Measurements from ENCODE around the gene IL1RAP.

Gene IL1RAP

GRCh38 chr3:190615060-190615384 is 101.1 kb downstream of the IL1RAP start:
- Histone ChIP-seq H3K9me3 (no peaks in the 10 kb centered on the region), H3K27me3 (no peaks in the 10 kb centered on the region), H3K4me3 (ENCODE audit: low read depth in 1 of 2, low read length in 1 of 2) (peak overlapping the region in 1 of 2 experiments; percentile 28), H3K4me1 (ENCODE audit: control insufficient read depth in 1 of 2, insufficient read depth in 1 of 2, low read depth in 1 of 2, low read length in 1 of 2) (peaks cover 71 to 73% of the 10 kb centered on the region in 2 experiments), H3K36me3 (no peaks in the 10 kb centered on the region), H3K27ac (peak overlapping the region; percentile 95)
- TF ChIP-seq, protein P1, sequence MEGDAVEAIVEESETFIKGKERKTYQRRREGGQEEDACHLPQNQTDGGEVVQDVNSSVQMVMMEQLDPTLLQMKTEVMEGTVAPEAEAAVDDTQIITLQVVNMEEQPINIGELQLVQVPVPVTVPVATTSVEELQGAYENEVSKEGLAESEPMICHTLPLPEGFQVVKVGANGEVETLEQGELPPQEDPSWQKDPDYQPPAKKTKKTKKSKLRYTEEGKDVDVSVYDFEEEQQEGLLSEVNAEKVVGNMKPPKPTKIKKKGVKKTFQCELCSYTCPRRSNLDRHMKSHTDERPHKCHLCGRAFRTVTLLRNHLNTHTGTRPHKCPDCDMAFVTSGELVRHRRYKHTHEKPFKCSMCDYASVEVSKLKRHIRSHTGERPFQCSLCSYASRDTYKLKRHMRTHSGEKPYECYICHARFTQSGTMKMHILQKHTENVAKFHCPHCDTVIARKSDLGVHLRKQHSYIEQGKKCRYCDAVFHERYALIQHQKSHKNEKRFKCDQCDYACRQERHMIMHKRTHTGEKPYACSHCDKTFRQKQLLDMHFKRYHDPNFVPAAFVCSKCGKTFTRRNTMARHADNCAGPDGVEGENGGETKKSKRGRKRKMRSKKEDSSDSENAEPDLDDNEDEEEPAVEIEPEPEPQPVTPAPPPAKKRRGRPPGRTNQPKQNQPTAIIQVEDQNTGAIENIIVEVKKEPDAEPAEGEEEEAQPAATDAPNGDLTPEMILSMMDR (IDR thresholded peaks at IDR 0.05): no peak

GRCh38 chr3:190615607-190616006 is 101.7 kb downstream of the IL1RAP start:
- Histone ChIP-seq H3K27ac (peak overlapping the region; percentile 95), H3K9me3 (no peaks in the 10 kb centered on the region), H3K4me3 (ENCODE audit: low read depth in 1 of 2, low read length in 1 of 2) (no peak overlapping the region), H3K27me3 (no peaks in the 10 kb centered on the region), H3K4me1 (ENCODE audit: control insufficient read depth in 1 of 2, insufficient read depth in 1 of 2, low read depth in 1 of 2, low read length in 1 of 2) (peaks cover 76 to 78% of the 10 kb centered on the region in 2 experiments), H3K36me3 (no peaks in the 10 kb centered on the region)
- TF ChIP-seq, protein P1 (IDR thresholded peaks at IDR 0.05): no peak

DNA sequence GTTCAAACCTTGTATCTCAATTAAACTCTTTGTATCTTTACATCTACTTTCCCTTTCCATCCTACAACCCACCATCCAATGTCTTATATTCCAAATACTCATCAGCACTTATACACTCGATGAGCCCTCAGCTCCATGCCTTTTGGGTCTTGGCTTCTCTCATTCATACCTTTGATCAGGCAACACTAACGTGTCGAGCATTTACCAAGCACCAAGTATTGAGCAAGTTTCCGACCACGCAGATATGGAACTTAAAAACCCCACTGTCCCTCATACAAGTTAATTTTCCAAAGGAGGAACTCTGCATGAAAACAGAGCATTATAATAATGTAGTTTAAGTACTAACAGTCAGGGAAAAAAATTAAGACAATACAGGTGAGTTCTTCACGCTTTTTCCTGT is 102.8 kb downstream of the IL1RAP start:
- TF ChIP-seq, protein P1 (IDR thresholded peaks at IDR 0.05): no peak
- peaks cover 87 to 89% of the 10 kb centered on the region in 2 experiments for H3K4me1 ChIP-seq (ENCODE audit: control insufficient read depth in 1 of 2, insufficient read depth in 1 of 2, low read depth in 1 of 2, low read length in 1 of 2)
- no peaks in the 10 kb centered on the region for H3K36me3 ChIP-seq
- H3K27ac ChIP-seq: peak overlapping the region; percentile 95
- H3K4me3 ChIP-seq (ENCODE audit: low read depth in 1 of 2, low read length in 1 of 2): peak overlapping the region; percentile 18 to 26
- no peaks in the 10 kb centered on the region for H3K9me3 ChIP-seq
- no peaks in the 10 kb centered on the region for H3K27me3 ChIP-seq

- no peaks in the 10 kb centered on the region for H3K27me3 ChIP-seq
- H3K4me1 ChIP-seq (ENCODE audit: control insufficient read depth in 1 of 2, insufficient read depth in 1 of 2, low read depth in 1 of 2, low read length in 1 of 2): peaks cover 92 to 94% of the 10 kb centered on the region in 2 experiments
- peak overlapping the region in 1 of 2 experiments; percentile 26 for H3K4me3 ChIP-seq (ENCODE audit: low read depth in 1 of 2, low read length in 1 of 2)
- H3K36me3 ChIP-seq: no peaks in the 10 kb centered on the region
- TF ChIP-seq, protein P1 (IDR thresholded peaks at IDR 0.05): peak; percentile 30
- no peaks in the 10 kb centered on the region for H3K9me3 ChIP-seq
- peak overlapping the region; percentile 95 for H3K27ac ChIP-seq
These were observed 103.3 kb downstream of the IL1RAP start for GRCh38 chr3:190617185-190617584.

GRCh38 chr3:190618330-190619030 is 104.6 kb downstream of the IL1RAP start:
- H3K9me3 ChIP-seq: no peaks in the 10 kb centered on the region
- TF ChIP-seq, protein P1 (IDR thresholded peaks at IDR 0.05): no peak
- H3K4me3 ChIP-seq (ENCODE audit: low read depth in 1 of 2, low read length in 1 of 2): peak overlapping the region in 1 of 2 experiments; percentile 23
- peaks cover 94 to 98% of the 10 kb centered on the region in 2 experiments for H3K4me1 ChIP-seq (ENCODE audit: control insufficient read depth in 1 of 2, insufficient read depth in 1 of 2, low read depth in 1 of 2, low read length in 1 of 2)
- H3K27ac ChIP-seq: peak overlapping the region; percentile 95
- H3K36me3 ChIP-seq: no peaks in the 10 kb centered on the region
- no peaks in the 10 kb centered on the region for H3K27me3 ChIP-seq
